ENCODE measurements around the gene ARFGEF2. TPM values are rescaled to one million over a fixed set of nuclear protein-coding genes. Genes with fewer than 3 reads are reported as not detected.

Gene ARFGEF2
- total and polyA plus RNA-seq, 10 of the 15 experiments (the other 5 are each of a cell fraction or from before 2014, with no cell fraction given), result 5.2 to 24.1 (median 17.7) TPM

DNA sequence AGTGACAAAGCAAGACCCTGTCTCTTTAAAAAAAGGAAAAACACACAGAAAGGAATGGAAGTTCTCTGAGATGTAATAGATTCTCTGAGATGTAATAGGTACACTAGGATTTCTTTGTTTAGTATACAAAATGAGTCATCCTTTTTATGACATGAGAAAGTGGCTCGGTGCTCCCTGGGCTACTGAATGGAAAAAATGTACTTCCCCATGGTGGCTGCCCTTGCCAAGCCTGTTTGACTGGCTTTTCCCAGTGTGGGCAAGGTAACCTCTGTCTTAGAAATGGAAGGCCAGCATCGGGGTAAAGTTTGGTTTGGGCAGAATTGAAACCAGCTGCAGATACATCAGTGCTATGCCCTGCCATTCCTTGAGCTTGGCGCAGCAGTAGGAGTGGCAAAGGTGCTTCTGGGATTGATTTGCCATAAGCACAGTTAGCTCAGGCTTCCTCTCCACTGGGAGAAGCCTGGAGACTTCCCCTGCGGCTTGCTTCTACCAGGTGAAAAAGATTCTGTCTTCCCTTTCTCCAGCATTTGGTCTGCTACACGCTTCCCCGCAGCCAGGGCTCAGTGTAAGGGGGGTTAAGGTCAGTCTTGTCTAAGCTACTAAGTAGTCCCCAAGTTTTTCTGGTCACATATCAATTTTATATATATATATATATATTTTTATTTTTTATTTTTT lies 24.5 kb downstream of the ARFGEF2 start:
- ChIA-PET SMC1A (ENCODE audit: uncharacterized antibody, unreplicated experiment) (interaction anchor here (1.1 to 1.6 kb wide), 2 partner anchors 9 to 41 kb away, joined by 3 read pairs; no protein-coding TSS in a partner anchor), CTCF (no interaction called here), RAD21 (ENCODE audit: unreplicated experiment) (no interaction called here), POLR2A (interaction anchor here (0.6 to 1.9 kb wide), 2 partner anchors 26 to 92 kb away, joined by 3 read pairs; no protein-coding TSS in a partner anchor)
- no peaks in the 10 kb centered on the region for H4K20me1 ChIP-seq (ENCODE audit: control insufficient read depth, insufficient read depth)
- peaks cover 13 to 32% of the 10 kb centered on the region in 2 experiments for H3K36me3 ChIP-seq (ENCODE audit: control insufficient read depth in 2 of 2, insufficient read depth in 2 of 2, low read length in 1 of 2)
- H3K27ac ChIP-seq (ENCODE audit: control insufficient read depth, insufficient read depth), result no peak overlapping the region
- H3K4me2 ChIP-seq (ENCODE audit: control insufficient read depth, insufficient read depth), result no peak overlapping the region
- BruUV-seq (replicated peaks), result no TSS peak
- FAIRE-seq (no peak), ATAC-seq (no peak), DNase-seq (ENCODE audit: low read depth, low spot score) (no peak)
- no peaks in the 10 kb centered on the region for H3K4me1 ChIP-seq (ENCODE audit: control insufficient read depth, insufficient read depth, low read length)
- H2AFZ ChIP-seq (ENCODE audit: control insufficient read depth, low read depth, low read length), result no peak overlapping the region
- TF ChIP-seq, protein P1, sequence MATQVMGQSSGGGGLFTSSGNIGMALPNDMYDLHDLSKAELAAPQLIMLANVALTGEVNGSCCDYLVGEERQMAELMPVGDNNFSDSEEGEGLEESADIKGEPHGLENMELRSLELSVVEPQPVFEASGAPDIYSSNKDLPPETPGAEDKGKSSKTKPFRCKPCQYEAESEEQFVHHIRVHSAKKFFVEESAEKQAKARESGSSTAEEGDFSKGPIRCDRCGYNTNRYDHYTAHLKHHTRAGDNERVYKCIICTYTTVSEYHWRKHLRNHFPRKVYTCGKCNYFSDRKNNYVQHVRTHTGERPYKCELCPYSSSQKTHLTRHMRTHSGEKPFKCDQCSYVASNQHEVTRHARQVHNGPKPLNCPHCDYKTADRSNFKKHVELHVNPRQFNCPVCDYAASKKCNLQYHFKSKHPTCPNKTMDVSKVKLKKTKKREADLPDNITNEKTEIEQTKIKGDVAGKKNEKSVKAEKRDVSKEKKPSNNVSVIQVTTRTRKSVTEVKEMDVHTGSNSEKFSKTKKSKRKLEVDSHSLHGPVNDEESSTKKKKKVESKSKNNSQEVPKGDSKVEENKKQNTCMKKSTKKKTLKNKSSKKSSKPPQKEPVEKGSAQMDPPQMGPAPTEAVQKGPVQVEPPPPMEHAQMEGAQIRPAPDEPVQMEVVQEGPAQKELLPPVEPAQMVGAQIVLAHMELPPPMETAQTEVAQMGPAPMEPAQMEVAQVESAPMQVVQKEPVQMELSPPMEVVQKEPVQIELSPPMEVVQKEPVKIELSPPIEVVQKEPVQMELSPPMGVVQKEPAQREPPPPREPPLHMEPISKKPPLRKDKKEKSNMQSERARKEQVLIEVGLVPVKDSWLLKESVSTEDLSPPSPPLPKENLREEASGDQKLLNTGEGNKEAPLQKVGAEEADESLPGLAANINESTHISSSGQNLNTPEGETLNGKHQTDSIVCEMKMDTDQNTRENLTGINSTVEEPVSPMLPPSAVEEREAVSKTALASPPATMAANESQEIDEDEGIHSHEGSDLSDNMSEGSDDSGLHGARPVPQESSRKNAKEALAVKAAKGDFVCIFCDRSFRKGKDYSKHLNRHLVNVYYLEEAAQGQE (IDR thresholded peaks at IDR 0.05; ENCODE audit: low read depth, low read length), result no peak
- TF ChIP-seq BCL11A (IDR thresholded peaks at IDR 0.05; ENCODE audit: low read depth, low read length), result no peak
- no peaks in the 10 kb centered on the region for H3K79me2 ChIP-seq (ENCODE audit: control insufficient read depth, insufficient read depth, low read length)
- no peaks in the 10 kb centered on the region for H3K27me3 ChIP-seq (replicated peaks in 1 of 2; ENCODE audit: control insufficient read depth in 2 of 2, insufficient read depth in 2 of 2, low read length in 1 of 2)
- 87% methylated on average over 6 of the region's 6 CpGs for WGBS (ENCODE audit: insufficient coverage, insufficient replicate concordance, low lambda C conversion rate, missing lambda C conversion rate)
- in situ Hi-C loops (cut with MboI), result no loop called here
- no peak overlapping the region for H3K9ac ChIP-seq (ENCODE audit: control insufficient read depth, insufficient read depth, low read length)
- intact Hi-C loops (cut with micrococcal nuclease; ENCODE audit: unreplicated experiment), result no loop called here
- H3K9me3 ChIP-seq (replicated peaks; ENCODE audit: control insufficient read depth, insufficient read depth, low read length), result no peaks in the 10 kb centered on the region
- H3K4me3 ChIP-seq, result no peak overlapping the region

DNA sequence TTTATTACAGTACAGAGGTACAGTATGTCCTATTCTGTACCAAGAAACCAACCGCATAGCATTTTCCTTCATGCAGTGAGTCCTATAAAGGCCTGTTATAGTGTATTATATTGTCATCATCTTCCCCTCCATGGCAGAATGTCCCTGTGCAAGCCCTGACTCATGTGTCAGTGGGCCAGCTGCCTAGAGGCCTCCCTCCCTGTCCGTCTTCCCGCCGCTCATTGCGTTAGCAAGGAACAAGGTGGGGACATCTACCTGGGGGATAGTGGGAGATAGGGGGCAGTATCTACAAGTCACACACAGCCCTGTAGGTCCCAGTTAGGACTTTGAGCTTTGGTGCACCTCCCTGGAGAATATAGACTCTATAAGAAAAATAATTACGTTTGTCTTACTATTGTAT lies 27.1 kb downstream of the ARFGEF2 start:
- in situ Hi-C loops (cut with MboI), result no loop called here
- ChIA-PET RAD21 (ENCODE audit: unreplicated experiment) (no interaction called here), CTCF (interaction anchor here (1.9 kb wide), 1 partner anchor 291 kb away, joined by 5 read pairs; no protein-coding TSS in a partner anchor), POLR2A (no interaction called here), SMC1A (ENCODE audit: uncharacterized antibody, unreplicated experiment) (no interaction called here)
- Histone ChIP-seq H3K4me1 (ENCODE audit: control insufficient read depth, insufficient read depth, low read length) (no peaks in the 10 kb centered on the region), H3K27me3 (replicated peaks in 1 of 2; ENCODE audit: control insufficient read depth in 2 of 2, insufficient read depth in 2 of 2, low read length in 1 of 2) (no peaks in the 10 kb centered on the region), H3K4me2 (ENCODE audit: control insufficient read depth, insufficient read depth) (no peak overlapping the region), H3K36me3 (ENCODE audit: control insufficient read depth in 2 of 2, insufficient read depth in 2 of 2, low read length in 1 of 2) (peaks cover 14 to 36% of the 10 kb centered on the region in 2 experiments), H3K4me3 (no peak overlapping the region), H3K9ac (ENCODE audit: control insufficient read depth, insufficient read depth, low read length) (no peak overlapping the region), H3K27ac (ENCODE audit: control insufficient read depth, insufficient read depth) (no peak overlapping the region), H2AFZ (ENCODE audit: control insufficient read depth, low read depth, low read length) (no peak overlapping the region), H3K79me2 (ENCODE audit: control insufficient read depth, insufficient read depth, low read length) (no peaks in the 10 kb centered on the region), H4K20me1 (ENCODE audit: control insufficient read depth, insufficient read depth) (no peaks in the 10 kb centered on the region), H3K9me3 (replicated peaks; ENCODE audit: control insufficient read depth, insufficient read depth, low read length) (no peaks in the 10 kb centered on the region)
- no TSS peak for BruUV-seq (replicated peaks)
- DNase-seq (ENCODE audit: low read depth, low spot score) (no peak), FAIRE-seq (no peak), ATAC-seq (no peak)
- intact Hi-C loops (cut with micrococcal nuclease; ENCODE audit: unreplicated experiment), result no loop called here
- 91% methylated on average over 6 of the region's 6 CpGs for WGBS (ENCODE audit: insufficient coverage, insufficient replicate concordance, low lambda C conversion rate, missing lambda C conversion rate)
- no peak for TF ChIP-seq NBN (IDR thresholded peaks at IDR 0.05)
- TF ChIP-seq ETV6 (conservative IDR thresholded peaks at IDR 0.05 in 1 of 2, IDR thresholded peaks at IDR 0.05 in 1 of 2; ENCODE audit: borderline replicate concordance in 1 of 2, low read depth in 1 of 2), result no peak
- TF ChIP-seq, protein P2, sequence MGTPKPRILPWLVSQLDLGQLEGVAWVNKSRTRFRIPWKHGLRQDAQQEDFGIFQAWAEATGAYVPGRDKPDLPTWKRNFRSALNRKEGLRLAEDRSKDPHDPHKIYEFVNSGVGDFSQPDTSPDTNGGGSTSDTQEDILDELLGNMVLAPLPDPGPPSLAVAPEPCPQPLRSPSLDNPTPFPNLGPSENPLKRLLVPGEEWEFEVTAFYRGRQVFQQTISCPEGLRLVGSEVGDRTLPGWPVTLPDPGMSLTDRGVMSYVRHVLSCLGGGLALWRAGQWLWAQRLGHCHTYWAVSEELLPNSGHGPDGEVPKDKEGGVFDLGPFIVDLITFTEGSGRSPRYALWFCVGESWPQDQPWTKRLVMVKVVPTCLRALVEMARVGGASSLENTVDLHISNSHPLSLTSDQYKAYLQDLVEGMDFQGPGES (IDR thresholded peaks at IDR 0.05), result no peak
- TF ChIP-seq JUNB (IDR thresholded peaks at IDR 0.05), result no peak
- TF ChIP-seq NR2C1 (IDR thresholded peaks at IDR 0.05), result no peak
- TF ChIP-seq CREB1 (IDR thresholded peaks at IDR 0.05; ENCODE audit: low read depth), result no peak
- no peak for TF ChIP-seq NFYA (IDR thresholded peaks at IDR 0.05; ENCODE audit: borderline replicate concordance, low read depth, low read length)
- TF ChIP-seq, protein P3, sequence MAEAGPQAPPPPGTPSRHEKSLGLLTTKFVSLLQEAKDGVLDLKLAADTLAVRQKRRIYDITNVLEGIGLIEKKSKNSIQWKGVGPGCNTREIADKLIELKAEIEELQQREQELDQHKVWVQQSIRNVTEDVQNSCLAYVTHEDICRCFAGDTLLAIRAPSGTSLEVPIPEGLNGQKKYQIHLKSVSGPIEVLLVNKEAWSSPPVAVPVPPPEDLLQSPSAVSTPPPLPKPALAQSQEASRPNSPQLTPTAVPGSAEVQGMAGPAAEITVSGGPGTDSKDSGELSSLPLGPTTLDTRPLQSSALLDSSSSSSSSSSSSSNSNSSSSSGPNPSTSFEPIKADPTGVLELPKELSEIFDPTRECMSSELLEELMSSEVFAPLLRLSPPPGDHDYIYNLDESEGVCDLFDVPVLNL (IDR thresholded peaks at IDR 0.05; ENCODE audit: low read depth, low read length), result no peak
- no peak for TF ChIP-seq BHLHE40 (IDR thresholded peaks at IDR 0.05; ENCODE audit: borderline replicate concordance in 1 of 2, low read depth in 2 of 2, low read length in 1 of 2)
